ENCODE results near the gene FAF1.
"Not testable (repeated sequence)": the region's sequence is repeated elsewhere in the genome, so short reads cannot be mapped to it uniquely, and the experiment has no call there.

FAF1 gene

GRCh38 chr1:50750021-50750619 is 209.9 kb downstream of the FAF1 start:
- DNase-seq: peak; percentile 1

- no peak for DNase-seq
These were observed 212.7 kb downstream of the FAF1 start for GRCh38 chr1:50747394-50747793.

- no peak for DNase-seq
These were observed 217.5 kb downstream of the FAF1 start for GRCh38 chr1:50742523-50742922.

- no peak for DNase-seq
These were observed 220.9 kb downstream of the FAF1 start for GRCh38 chr1:50739125-50739524.

- no peak for DNase-seq
These were observed 224.6 kb downstream of the FAF1 start for GRCh38 chr1:50735443-50735842.

- DNase-seq: not testable (repeated sequence)
These were observed 232.5 kb downstream of the FAF1 start for GRCh38 chr1:50727578-50727977.

GRCh38 chr1:50724626-50725286 is 235.3 kb downstream of the FAF1 start:
- DNase-seq: no peak

- DNase-seq: no peak
These were observed 239.5 kb downstream of the FAF1 start for GRCh38 chr1:50720457-50721053.

GRCh38 chr1:50719126-50719525 is 240.9 kb downstream of the FAF1 start:
- DNase-seq: no peak

GRCh38 chr1:50717327-50717726 is 242.7 kb downstream of the FAF1 start:
- DNase-seq: no peak

GRCh38 chr1:50716455-50716854 is 243.6 kb downstream of the FAF1 start:
- not testable (repeated sequence) for DNase-seq

- DNase-seq: no peak
These were observed 250.0 kb downstream of the FAF1 start for GRCh38 chr1:50710099-50710498.

GRCh38 chr1:50707824-50708223 is 252.2 kb downstream of the FAF1 start:
- DNase-seq: no peak

GRCh38 chr1:50705699-50706098 is 254.4 kb downstream of the FAF1 start:
- peak; percentile 76 for DNase-seq

- DNase-seq: peak; percentile 68
These were observed 255.0 kb downstream of the FAF1 start for GRCh38 chr1:50705041-50705440.

GRCh38 chr1:50704126-50704525 is 255.9 kb downstream of the FAF1 start:
- no peak for DNase-seq

GRCh38 chr1:50703240-50703639 is 256.8 kb downstream of the FAF1 start:
- peak; percentile 16 for DNase-seq

- peak; percentile 38 for DNase-seq
These were observed 257.7 kb downstream of the FAF1 start for GRCh38 chr1:50702395-50702794.

- DNase-seq: peak; percentile 32
These were observed 258.3 kb downstream of the FAF1 start for GRCh38 chr1:50701706-50702317.

GRCh38 chr1:50700621-50701020 is 259.4 kb downstream of the FAF1 start:
- no peak for DNase-seq

- no peak for DNase-seq
These were observed 259.9 kb downstream of the FAF1 start for GRCh38 chr1:50700214-50700613.

- DNase-seq: no peak
These were observed 260.3 kb downstream of the FAF1 start for GRCh38 chr1:50699795-50700194.

- no peak for DNase-seq
These were observed 262.3 kb downstream of the FAF1 start for GRCh38 chr1:50697440-50698421.
